Ascending aorta (tissue), 2 donors: ENCODE measurements around the gene ENOX2. TPM values are rescaled to one million over a fixed set of nuclear protein-coding genes. Genes with fewer than 3 reads are reported as not detected.
"Not testable (repeated sequence)": the region's sequence is repeated elsewhere in the genome, so short reads cannot be mapped to it uniquely, and the experiment has no call there.

Experiments used
- DNase-seq, 2 donors: peaks; one replicate each; pipeline ENCODE4 v3.0.0-alpha.2; 2019; ENCODE audit warnings: low spot score in 2 of 2
- H3K27ac ChIP-seq, 2 donors: fragments of 200-600 bp; sonication (generic); one replicate each; pipeline ENCODE4 v1.5.1; 2016 to 2017; ENCODE audit warnings: mild to moderate bottlenecking in 1 of 2
- H3K27me3 ChIP-seq: fragments of 200-600 bp; sonication (generic); one replicate; pipeline ENCODE4 v1.5.1; 2017
- H3K36me3 ChIP-seq, 2 donors: fragments of 200-600 bp; sonication (generic); one replicate each; pipeline ENCODE4 v1.5.1; 2016
- H3K4me1 ChIP-seq, 2 donors: fragments of 200-600 bp; sonication (generic); one replicate each; pipeline ENCODE4 v1.5.1; 2016 to 2017; ENCODE audit warnings: mild to moderate bottlenecking in 1 of 2
- H3K4me3 ChIP-seq, 2 donors: fragments of 200-600 bp; sonication (generic); one replicate each; pipeline ENCODE4 v1.5.1; 2016 to 2017; ENCODE audit warnings: mild to moderate bottlenecking in 1 of 2
- H3K9me3 ChIP-seq, 2 donors: fragments of 200-600 bp; sonication (generic); one replicate each; pipeline ENCODE4 v1.5.1; 2016
- intact Hi-C: fragments of 100-400 bp; cut with DNase I; formaldehyde crosslinking; loops from one replicate; pipeline ENCODE4 v1.15.1; 2023
- total RNA-seq: library from RNA; depleted of rRNA; stranded (reverse); fragments of >200 nt; gene quantifications from one replicate; pipeline ENCODE4 v1.1.0, GENCODE V29; 2016
- TF ChIP-seq, protein P1 (sequence below), 3 experiments: fragments of 200-600 bp in 2 of 3; fragments of 450-650 bp in 1 of 3; sonication (generic) in 2 of 3; IDR thresholded peaks; one replicate each; pipeline ENCODE4 v1.5.1; 2016 to 2019; ENCODE audit warnings: antibody characterized with exemption in 3 of 3, mild to moderate bottlenecking in 1 of 3, moderate library complexity in 1 of 3

The ENOX2 gene
- total RNA-seq, 1 donor from 2014 or later = 2.0 TPM

DNA sequence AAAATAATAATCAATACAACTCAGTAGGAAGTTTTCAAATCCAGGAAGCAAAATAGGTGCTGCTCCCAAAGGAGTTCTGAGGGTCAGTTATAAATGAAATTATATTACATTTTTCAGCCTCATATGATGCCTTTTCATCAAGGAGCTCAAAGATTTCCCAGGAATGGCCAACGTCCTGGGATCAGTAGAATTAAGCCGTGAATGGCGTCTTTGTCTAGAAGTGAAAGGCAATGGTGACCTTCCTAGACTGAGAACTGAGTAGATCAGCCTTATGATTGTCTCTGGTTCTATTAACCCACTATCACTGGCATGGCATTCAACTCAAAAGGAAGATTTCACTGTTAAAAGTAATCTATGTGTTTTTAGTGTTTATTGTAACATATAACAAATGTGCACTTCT is 74.4 kb downstream of the ENOX2 start:
- Histone ChIP-seq H3K4me3 (no peak overlapping the region), H3K9me3 (no peaks in the 10 kb centered on the region), H3K4me1 (no peaks in the 10 kb centered on the region), H3K27ac (no peak overlapping the region), H3K36me3 (no peaks in the 10 kb centered on the region), H3K27me3 (no peaks in the 10 kb centered on the region)
- no peak for DNase-seq
- intact Hi-C loops = no loop called here
- TF ChIP-seq, protein P1, sequence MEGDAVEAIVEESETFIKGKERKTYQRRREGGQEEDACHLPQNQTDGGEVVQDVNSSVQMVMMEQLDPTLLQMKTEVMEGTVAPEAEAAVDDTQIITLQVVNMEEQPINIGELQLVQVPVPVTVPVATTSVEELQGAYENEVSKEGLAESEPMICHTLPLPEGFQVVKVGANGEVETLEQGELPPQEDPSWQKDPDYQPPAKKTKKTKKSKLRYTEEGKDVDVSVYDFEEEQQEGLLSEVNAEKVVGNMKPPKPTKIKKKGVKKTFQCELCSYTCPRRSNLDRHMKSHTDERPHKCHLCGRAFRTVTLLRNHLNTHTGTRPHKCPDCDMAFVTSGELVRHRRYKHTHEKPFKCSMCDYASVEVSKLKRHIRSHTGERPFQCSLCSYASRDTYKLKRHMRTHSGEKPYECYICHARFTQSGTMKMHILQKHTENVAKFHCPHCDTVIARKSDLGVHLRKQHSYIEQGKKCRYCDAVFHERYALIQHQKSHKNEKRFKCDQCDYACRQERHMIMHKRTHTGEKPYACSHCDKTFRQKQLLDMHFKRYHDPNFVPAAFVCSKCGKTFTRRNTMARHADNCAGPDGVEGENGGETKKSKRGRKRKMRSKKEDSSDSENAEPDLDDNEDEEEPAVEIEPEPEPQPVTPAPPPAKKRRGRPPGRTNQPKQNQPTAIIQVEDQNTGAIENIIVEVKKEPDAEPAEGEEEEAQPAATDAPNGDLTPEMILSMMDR (IDR thresholded peaks at IDR 0.05) = no peak

DNA sequence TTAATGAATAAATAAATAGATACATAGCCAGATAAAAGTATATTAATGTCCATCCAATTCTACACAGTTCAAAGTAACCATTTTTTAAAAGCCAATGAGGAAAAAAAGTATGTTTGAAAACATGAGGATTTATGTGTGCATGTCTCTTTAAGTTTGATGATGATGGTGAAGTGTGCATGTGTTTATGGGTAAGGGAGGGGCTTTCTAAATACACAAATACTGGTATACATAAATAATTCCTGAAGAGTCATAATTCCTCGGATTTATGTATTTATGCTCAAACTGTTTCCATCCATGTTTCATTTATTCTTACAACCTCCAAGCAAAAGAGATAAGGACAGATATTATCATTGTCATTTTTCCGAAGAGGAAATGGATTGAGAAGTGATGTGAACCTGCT is 75.4 kb downstream of the ENOX2 start:
- no peaks in the 10 kb centered on the region for H3K9me3 ChIP-seq
- TF ChIP-seq, protein P1 (IDR thresholded peaks at IDR 0.05) = no peak
- H3K4me1 ChIP-seq = no peaks in the 10 kb centered on the region
- no peaks in the 10 kb centered on the region for H3K36me3 ChIP-seq
- no peak overlapping the region for H3K27ac ChIP-seq
- H3K27me3 ChIP-seq = no peaks in the 10 kb centered on the region
- DNase-seq = no peak
- intact Hi-C loops = no loop called here
- H3K4me3 ChIP-seq = no peak overlapping the region

DNA sequence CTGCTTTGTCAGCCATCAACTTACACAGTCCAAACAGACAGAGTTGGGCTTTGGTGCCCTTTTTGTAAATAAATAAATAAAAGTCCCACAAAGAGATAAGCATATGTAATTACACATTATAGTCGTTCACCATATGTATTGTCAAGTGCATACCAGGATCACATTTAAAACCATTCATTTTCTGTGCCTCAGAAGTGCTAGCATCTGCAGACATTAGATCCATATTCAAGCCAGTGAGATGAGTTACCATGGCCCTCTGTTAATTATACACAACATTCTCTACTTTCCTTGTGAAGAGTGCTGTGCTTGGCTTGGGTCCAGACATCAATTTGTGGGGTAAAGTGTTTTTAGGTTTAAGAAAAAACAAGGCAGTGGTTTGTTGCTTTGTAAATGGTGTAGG is 76.8 kb downstream of the ENOX2 start:
- Histone ChIP-seq H3K27me3 (no peaks in the 10 kb centered on the region), H3K4me3 (no peak overlapping the region), H3K4me1 (no peaks in the 10 kb centered on the region), H3K36me3 (no peaks in the 10 kb centered on the region), H3K27ac (no peak overlapping the region), H3K9me3 (no peaks in the 10 kb centered on the region)
- intact Hi-C loops = no loop called here
- no peak for DNase-seq
- TF ChIP-seq, protein P1 (IDR thresholded peaks at IDR 0.05) = no peak

DNA sequence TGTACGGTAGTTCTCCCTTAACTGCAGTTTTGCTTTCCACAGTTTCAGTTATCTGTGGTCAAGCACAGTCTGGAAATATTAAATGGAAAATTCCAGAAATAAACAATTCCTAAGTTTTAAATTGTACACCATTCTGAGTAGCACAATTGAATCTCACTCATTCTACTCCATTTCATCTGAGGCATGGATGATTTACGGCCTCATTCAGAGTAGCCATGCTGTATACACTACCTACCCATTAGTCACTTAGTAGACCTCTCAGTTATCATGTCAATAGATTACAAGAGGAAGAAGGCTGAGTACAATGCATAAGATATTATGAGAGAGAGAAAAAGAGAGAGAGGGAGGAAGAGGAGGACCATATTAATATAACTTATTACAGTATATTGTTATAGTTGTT is 77.5 kb downstream of the ENOX2 start:
- Histone ChIP-seq H3K4me3 (no peak overlapping the region), H3K4me1 (no peaks in the 10 kb centered on the region), H3K36me3 (no peaks in the 10 kb centered on the region), H3K27ac (no peak overlapping the region), H3K9me3 (no peaks in the 10 kb centered on the region), H3K27me3 (no peaks in the 10 kb centered on the region)
- intact Hi-C loops = no loop called here
- no peak for DNase-seq
- TF ChIP-seq, protein P1 (IDR thresholded peaks at IDR 0.05) = no peak

DNA sequence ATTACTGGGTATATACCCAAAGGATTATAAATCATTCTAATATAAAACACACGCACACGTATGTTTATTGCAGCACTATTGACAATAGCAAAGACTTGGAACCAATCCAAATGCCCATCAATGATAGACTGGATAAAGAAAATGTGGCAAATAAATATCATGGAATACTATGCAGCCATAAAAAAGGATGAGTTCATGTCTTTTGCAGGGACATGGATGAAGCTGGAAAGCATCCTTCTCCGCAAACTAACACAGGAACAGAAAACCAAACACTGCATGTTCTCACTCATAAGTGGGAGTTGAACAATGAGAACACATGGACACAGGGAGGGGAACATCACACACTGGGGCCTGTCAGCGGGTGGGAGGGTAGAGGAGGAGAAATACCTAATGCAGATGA is 83.6 kb downstream of the ENOX2 start:
- H3K36me3 ChIP-seq, H3K4me1 ChIP-seq, intact Hi-C loops: not testable (repeated sequence)

DNA sequence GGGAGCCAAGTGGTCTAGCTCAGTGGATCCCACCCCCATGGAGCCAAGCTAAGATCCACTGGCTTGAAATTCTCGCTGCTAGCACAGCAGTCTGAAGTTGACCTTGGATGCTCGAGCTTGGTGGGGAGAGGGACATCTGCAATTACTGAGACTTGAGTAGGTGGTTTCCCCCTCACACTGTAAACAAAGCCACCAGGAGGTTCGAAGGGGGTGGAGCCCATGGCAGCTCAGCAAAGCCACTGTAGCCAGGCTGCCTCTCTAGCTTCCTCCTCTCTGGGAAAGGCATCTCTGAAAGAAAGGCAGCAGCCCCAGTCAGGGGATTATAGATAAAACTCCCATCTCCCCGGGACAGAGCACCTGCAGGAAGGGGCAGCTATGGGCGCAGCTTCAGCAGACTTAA is 89.1 kb downstream of the ENOX2 start:
- H3K27ac ChIP-seq, DNase-seq, intact Hi-C loops: not testable (repeated sequence)

More for the DNA sequence above, 83.6 kb downstream of the ENOX2 start:
- H3K9me3 ChIP-seq, H3K27me3 ChIP-seq, DNase-seq, H3K27ac ChIP-seq, H3K4me3 ChIP-seq: not testable (repeated sequence)

DNA sequence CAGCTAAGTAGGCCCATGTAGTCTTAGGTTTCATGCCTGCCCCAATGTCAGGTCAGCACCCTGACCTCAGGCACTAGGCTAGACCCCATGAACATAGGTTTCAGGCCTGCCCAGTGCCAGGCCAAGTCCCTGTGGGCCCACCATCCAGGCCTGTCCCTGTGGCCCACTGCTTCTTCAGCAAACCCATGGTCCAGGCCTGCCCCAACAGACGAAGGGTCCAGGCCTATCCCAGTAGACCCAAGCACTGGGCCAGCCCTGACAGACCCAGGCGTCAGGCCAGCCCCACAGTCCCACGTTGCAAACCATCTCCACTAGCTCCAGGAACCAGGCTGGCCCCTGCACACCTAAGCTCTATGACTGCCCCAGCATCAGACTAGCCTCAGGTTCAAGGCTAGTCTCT is 92.4 kb downstream of the ENOX2 start:
- H3K36me3 ChIP-seq = no peaks in the 10 kb centered on the region
- H3K9me3 ChIP-seq = no peaks in the 10 kb centered on the region
- intact Hi-C loops = no loop called here
- no peaks in the 10 kb centered on the region for H3K27me3 ChIP-seq
- no peak overlapping the region for H3K27ac ChIP-seq
- no peak for DNase-seq
- TF ChIP-seq, protein P1 (IDR thresholded peaks at IDR 0.05) = no peak
- no peak overlapping the region for H3K4me3 ChIP-seq
- no peaks in the 10 kb centered on the region for H3K4me1 ChIP-seq

More for the DNA sequence above, 89.1 kb downstream of the ENOX2 start:
- not testable (repeated sequence) for H3K4me1 ChIP-seq, H3K36me3 ChIP-seq, H3K9me3 ChIP-seq, H3K27me3 ChIP-seq, H3K4me3 ChIP-seq
